OCI-LY7 (cell line): ENCODE measurements around the gene APEH.

Experiments
- EZH2phosphoT487 ChIP-seq: fragments of 200-600 bp; sonication (generic); IDR thresholded peaks from 2 replicates; pipeline ENCODE4 v1.6.1; 2018; ENCODE audit warnings: low read depth, borderline replicate concordance, mild to moderate bottlenecking, mixed run types, antibody characterized with exemption, low read length, moderate library complexity, mixed read lengths
- TF ChIP-seq, protein P1 (sequence below): fragments of 200-600 bp; sonication (generic); conservative IDR thresholded peaks from 2 replicates; pipeline ENCODE4 v1.5.1; 2014; ENCODE audit warnings: mild to moderate bottlenecking, antibody characterized with exemption, low read length, moderate library complexity, mixed read lengths

DNA sequence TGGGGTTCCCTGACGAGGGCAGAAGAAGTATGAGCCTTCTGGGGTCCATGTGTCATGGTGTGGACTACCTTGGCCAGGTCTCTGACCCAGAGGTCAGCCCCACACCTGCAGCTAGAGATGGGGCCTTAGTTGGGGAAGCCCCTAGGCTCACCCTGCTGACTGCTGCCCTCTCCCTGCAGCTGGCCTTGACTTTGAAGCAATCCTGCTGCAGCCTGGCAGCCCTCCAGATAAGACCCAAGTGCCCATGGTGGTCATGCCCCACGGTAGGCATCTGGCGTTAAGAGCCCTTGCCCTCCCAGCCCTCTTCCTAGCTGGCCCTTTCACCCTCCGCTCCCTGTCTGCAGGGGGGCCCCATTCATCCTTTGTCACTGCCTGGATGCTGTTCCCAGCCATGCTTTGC, 7.4 kb downstream of the APEH start:
- TF ChIP-seq, protein P1, sequence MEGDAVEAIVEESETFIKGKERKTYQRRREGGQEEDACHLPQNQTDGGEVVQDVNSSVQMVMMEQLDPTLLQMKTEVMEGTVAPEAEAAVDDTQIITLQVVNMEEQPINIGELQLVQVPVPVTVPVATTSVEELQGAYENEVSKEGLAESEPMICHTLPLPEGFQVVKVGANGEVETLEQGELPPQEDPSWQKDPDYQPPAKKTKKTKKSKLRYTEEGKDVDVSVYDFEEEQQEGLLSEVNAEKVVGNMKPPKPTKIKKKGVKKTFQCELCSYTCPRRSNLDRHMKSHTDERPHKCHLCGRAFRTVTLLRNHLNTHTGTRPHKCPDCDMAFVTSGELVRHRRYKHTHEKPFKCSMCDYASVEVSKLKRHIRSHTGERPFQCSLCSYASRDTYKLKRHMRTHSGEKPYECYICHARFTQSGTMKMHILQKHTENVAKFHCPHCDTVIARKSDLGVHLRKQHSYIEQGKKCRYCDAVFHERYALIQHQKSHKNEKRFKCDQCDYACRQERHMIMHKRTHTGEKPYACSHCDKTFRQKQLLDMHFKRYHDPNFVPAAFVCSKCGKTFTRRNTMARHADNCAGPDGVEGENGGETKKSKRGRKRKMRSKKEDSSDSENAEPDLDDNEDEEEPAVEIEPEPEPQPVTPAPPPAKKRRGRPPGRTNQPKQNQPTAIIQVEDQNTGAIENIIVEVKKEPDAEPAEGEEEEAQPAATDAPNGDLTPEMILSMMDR = no peak
- TF ChIP-seq EZH2phosphoT487 = no peak
